ENCODE data around the gene MMP28.
A peak's percentile ranks its signal among the peaks of the same experiment; 100 is the strongest.

MMP28 gene

GRCh38 chr17:35797370-35797769 is 1.9 kb upstream of the MMP28 start:
- Histone ChIP-seq H3K4me3 (ENCODE audit: low read depth, low read length) (no peak overlapping the region), H3K36me3 (replicated peaks) (no peaks in the 10 kb centered on the region), H3K27ac (no peak overlapping the region), H3K27me3 (replicated peaks) (peaks cover 16% of the 10 kb centered on the region)
- no peak for DNase-seq
- no peak for TF ChIP-seq CTCF (IDR thresholded peaks at IDR 0.05; ENCODE audit: low read depth, low read length, missing control alignments)
- in situ Hi-C loops (cut with HindIII; ENCODE audit: low pct_ligation_motif_present, low sequenced_read_pairs), result no loop called here

DNA sequence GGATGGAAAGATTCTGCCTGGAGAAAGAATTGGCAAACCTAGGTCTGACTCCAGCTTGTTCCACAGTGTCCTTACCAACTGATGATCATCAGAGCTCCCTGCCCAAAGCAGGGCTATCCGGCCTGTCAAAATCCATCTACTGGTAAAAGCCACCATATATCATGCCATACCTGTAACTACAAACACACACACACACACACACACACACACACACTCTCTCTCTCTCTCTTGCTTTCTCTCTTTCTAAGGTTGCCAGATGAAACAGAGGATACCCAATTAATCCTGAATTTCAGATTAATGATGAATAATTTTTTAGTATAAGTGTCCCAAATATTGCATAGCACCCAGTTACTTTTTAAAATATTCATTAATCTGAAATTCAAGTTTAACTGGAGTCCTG is 1.5 kb upstream of the MMP28 start:
- peaks cover 16% of the 10 kb centered on the region for H3K27me3 ChIP-seq (replicated peaks)
- in situ Hi-C loops (cut with HindIII; ENCODE audit: low pct_ligation_motif_present, low sequenced_read_pairs), result no loop called here
- DNase-seq, result no peak
- TF ChIP-seq CTCF (IDR thresholded peaks at IDR 0.05; ENCODE audit: low read depth, low read length, missing control alignments), result no peak
- no peak overlapping the region for H3K4me3 ChIP-seq (ENCODE audit: low read depth, low read length)
- H3K27ac ChIP-seq, result no peak overlapping the region
- H3K36me3 ChIP-seq (replicated peaks), result no peaks in the 10 kb centered on the region

GRCh38 chr17:35795871-35796265 is 427 bp upstream of the MMP28 start:
- H3K27me3 ChIP-seq (replicated peaks), result peaks cover 16% of the 10 kb centered on the region
- in situ Hi-C loops (cut with HindIII; ENCODE audit: low pct_ligation_motif_present, low sequenced_read_pairs), result no loop called here
- peak overlapping the region; percentile 51 for H3K4me3 ChIP-seq (ENCODE audit: low read depth, low read length)
- no peak for DNase-seq
- no peaks in the 10 kb centered on the region for H3K36me3 ChIP-seq (replicated peaks)
- no peak for TF ChIP-seq CTCF (IDR thresholded peaks at IDR 0.05; ENCODE audit: low read depth, low read length, missing control alignments)
- no peak overlapping the region for H3K27ac ChIP-seq

DNA sequence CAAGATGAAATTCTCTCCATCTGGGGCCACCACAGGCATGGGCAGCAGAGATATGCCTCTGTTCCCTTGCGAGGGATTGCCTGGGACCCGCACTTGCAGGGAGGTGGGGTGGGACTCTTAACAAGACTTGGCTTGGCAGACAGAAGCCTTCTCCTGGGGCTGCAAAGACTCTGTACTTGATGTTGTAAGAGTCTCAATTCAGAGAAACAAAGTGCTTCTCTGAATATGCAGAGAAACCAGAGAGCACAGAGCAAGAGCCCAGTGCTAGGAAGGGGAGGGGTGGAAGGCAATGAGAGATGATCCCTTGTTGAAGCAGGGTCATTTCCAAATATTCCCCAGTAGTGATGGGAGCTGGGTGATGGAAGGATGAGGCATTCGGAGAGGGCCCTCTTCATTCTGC is 2.2 kb downstream of the MMP28 start:
- in situ Hi-C loops (cut with HindIII; ENCODE audit: low pct_ligation_motif_present, low sequenced_read_pairs), result no loop called here
- TF ChIP-seq CTCF (IDR thresholded peaks at IDR 0.05; ENCODE audit: low read depth, low read length, missing control alignments), result no peak
- no peaks in the 10 kb centered on the region for H3K36me3 ChIP-seq (replicated peaks)
- DNase-seq, result no peak
- peaks cover 16% of the 10 kb centered on the region for H3K27me3 ChIP-seq (replicated peaks)
- H3K27ac ChIP-seq, result no peak overlapping the region
- no peak overlapping the region for H3K4me3 ChIP-seq (ENCODE audit: low read depth, low read length)

DNA sequence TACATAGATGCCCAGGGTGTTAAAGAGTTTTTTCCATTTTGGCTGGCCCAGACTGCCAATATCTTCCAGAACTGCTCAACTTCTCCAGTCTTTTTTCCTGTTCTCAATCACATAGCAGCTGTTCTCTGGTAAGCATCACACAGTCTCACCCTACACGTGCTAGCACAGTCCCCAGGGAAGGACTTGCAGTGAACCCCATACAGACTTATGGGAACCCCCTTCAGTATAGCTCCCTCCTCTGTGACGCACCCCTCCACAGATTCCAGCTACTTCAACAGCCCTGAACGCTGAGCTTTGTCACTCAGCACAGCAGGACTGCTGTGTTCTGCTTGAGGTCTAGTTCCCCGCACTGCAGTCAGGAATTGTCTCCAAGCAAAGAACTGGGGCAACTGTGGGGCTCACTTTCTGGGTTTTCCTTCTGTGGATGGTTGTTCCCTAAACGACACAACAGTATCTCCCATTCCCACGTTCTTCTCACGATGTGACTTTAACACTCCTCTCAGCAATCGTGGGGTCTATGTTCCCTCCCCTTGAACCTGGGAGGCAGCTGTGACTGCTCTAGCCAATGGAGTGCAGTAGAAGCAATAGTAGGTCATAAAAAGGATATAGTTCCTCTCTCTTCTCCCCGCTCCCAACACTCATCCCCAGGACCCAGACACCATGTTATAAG is 3.6 kb downstream of the MMP28 start:
- DNase-seq, result no peak
- H3K27me3 ChIP-seq (replicated peaks), result peaks cover 15% of the 10 kb centered on the region
- H3K36me3 ChIP-seq (replicated peaks), result no peaks in the 10 kb centered on the region
- no peak for TF ChIP-seq CTCF (IDR thresholded peaks at IDR 0.05; ENCODE audit: low read depth, low read length, missing control alignments)
- in situ Hi-C loops (cut with HindIII; ENCODE audit: low pct_ligation_motif_present, low sequenced_read_pairs), result no loop called here
- H3K4me3 ChIP-seq (ENCODE audit: low read depth, low read length), result no peak overlapping the region
- H3K27ac ChIP-seq, result no peak overlapping the region

DNA sequence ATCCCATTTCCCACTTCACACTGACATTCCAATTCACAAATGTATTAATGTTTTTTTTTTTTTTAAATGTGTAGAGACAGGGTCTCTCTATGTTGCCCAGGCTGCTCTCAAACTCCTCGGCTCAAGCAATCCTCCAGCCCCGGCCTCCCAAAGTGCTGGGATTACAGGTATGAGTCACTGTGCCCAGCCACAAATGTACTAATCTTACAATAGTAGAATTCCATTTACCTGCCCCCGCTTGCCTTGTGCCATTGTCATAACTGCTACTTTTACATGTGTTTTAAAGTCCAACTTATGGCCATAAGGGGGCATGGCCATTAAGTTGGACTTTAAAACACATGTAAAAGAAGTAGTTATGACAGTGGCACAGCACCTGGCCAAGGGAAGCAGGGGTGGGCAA is 4.6 kb downstream of the MMP28 start:
- Histone ChIP-seq H3K27me3 (replicated peaks) (peaks cover 13% of the 10 kb centered on the region), H3K4me3 (ENCODE audit: low read depth, low read length) (no peak overlapping the region), H3K27ac (no peak overlapping the region), H3K36me3 (replicated peaks) (no peaks in the 10 kb centered on the region)
- TF ChIP-seq CTCF (IDR thresholded peaks at IDR 0.05; ENCODE audit: low read depth, low read length, missing control alignments), result no peak
- DNase-seq, result no peak
- in situ Hi-C loops (cut with HindIII; ENCODE audit: low pct_ligation_motif_present, low sequenced_read_pairs), result no loop called here

Data from brain microvascular endothelial cell (primary cell).